GM19395 (cell line): ENCODE data around the gene AP3S1.
"Not testable (repeated sequence)": the region's sequence is repeated elsewhere in the genome, so short reads cannot be mapped to it uniquely, and the experiment has no call there.

Source experiments
- ATAC-seq: cut with Tn5 transposase; IDR thresholded peaks from one replicate; pipeline ENCODE4 v1.9.1; 2021; ENCODE audit warnings: mild to moderate bottlenecking, moderate library complexity; ENCODE audit not compliant: unreplicated experiment

AP3S1 gene

DNA sequence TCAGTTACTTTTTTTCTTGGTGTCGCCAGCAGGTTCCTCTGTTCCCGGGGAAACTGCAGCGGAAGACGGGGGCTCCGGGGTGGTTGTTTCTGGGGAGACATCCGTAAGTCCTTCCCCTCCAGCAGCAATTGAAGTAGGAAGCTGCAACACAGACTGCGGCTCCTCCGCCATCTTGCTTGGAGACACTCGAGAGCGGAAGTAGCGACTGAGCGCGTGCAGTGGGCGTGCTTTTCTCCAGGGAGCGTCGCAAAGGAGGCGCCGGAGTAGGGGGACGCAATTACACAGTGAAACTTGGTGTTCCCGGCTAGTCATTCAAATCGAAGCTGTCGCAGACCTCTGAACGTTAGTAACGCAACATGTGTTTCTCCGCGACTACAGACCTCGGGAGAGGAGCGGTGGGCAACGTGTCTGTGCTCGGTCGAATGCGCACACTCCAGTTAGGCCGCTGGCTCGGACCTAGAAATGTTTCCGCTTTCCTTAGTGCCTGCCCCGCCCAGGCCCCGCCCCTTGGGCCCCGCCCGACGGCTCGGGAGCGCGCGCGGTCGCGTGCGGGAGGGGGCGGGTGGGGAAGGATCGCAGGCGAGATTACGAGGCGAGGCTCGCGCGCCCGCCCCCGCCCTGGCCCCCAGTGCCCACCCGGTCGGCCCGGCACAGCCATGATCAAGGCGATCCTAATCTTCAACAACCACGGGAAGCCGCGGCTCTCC lies at the start of gene AP3S1, which contains the start of gene ATG12:
Gene AP3S1, plus strand, starts transcription at position 554 of the 707 bp plus-strand sequence. Its CDS starts 103 bp downstream, at position 657.
Gene ATG12, minus strand, starts transcription at position 184 of the 707 bp plus-strand sequence. Its CDS starts 13 bp downstream, at position 171.
- peak; percentile 82 for ATAC-seq

DNA sequence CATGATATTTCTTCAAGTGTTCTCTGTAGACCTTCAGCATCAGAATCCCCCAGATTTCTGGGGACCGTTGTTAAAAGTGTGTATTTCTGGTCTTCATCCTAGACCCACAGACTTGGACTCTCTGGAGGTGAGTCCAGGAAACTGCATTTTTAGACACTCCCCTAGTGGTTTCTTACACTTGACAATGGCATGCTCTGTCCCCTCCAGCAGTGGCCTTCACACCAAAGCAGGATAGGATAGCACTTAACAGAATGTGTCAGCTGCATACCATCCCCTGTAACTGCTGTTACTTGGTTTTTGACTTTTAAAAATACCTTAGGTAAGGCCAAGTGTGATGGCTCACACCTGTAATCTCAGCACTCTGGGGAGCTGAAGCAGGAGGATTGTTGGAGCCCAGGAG lies 46.0 kb upstream of the AP3S1 start:
- no peak for ATAC-seq

DNA sequence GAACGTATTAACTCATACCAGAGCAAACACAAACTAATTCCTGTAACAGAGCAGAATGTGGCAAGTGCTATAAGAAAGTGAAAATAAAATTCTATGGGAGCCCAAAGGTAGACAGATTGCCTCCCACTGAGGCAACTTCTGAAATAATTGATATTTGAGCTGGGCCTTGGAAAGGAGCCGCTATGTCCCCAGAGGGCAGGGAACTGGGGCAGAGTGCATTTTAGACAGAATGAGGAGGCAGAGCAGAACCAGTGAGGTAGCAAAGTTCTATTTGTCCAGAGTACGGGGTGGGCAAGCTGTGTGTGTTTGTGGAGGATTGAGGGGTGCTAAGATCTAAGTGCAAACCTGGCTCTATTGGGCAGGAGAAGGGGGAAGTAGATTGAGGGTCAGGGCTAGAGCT lies 45.1 kb upstream of the AP3S1 start:
- ATAC-seq, result no peak

DNA sequence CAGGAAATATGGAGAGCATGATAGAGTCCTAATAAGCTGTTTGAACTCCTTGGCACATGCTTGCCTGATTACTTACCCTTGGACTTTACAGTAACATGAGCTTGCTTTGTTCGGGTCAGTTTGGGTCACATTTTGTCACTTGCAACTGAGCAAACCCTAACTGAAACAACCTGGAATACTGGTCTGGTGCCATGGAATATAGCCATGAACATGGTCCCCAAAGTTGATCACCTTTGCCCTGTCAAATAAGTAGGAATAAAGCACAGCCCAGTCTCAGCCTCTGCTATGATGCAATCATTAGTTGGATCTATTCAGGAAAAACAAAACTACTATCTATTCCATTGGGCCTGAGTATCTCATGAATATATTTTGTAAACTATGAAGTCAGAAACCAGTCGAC lies 43.5 kb upstream of the AP3S1 start:
- ATAC-seq, result no peak

DNA sequence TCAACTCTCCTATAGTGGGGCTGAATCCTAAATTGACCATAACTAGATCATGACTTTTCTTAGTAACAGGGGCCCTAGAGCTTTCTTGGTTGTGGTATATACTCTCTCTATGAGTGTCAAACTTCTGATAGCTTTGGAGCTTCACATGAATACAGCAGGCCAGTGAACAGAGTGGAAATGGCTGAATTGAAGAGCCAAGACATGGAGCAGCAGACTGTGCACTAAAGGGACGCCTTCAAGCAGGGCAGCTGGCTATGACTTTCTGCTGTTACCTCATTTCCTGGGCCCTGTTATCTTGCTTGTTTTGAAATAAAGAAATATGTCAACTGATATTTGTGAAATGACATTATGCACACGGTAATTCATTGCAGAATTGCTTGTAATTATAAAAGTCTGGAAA lies 41.6 kb upstream of the AP3S1 start:
- no peak for ATAC-seq

DNA sequence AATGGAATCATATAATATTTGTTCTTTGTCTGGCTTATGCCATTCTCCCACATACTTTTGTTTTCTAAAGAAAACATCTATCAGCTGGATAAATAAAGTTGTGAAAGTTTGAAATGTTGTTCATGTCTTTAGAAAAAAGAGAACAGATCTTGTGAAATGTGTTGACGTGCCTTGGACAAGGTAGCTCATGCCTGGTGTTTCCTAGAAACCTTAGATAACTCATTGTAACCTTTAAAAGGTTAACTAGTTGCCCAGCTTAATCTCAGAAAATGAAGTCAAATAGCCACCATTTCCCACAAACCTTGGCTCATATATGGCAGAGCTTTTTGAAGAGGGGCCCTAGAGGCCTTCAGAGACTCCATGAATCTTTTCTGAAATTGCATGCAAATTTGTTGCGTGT lies 40.6 kb upstream of the AP3S1 start:
- no peak for ATAC-seq

DNA sequence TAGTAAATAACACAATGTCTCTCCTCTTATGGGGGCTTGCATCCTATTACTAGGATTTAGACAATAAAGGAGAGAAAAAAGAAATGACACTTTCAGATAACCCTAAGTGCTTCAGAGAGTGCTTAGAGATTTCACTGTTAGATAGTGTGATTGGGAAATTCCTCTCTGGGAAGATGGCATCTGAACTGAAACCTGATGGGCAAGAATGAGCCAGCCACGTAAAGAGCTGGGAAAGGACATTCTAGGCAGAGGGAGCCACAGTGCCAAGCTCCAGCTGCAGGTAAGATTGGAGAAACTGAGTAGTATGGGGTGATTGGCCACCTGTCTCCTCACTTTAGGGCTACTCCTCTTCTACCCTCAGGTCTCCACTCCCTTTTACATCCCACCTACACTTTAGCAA lies 39.8 kb upstream of the AP3S1 start:
- ATAC-seq, result no peak

DNA sequence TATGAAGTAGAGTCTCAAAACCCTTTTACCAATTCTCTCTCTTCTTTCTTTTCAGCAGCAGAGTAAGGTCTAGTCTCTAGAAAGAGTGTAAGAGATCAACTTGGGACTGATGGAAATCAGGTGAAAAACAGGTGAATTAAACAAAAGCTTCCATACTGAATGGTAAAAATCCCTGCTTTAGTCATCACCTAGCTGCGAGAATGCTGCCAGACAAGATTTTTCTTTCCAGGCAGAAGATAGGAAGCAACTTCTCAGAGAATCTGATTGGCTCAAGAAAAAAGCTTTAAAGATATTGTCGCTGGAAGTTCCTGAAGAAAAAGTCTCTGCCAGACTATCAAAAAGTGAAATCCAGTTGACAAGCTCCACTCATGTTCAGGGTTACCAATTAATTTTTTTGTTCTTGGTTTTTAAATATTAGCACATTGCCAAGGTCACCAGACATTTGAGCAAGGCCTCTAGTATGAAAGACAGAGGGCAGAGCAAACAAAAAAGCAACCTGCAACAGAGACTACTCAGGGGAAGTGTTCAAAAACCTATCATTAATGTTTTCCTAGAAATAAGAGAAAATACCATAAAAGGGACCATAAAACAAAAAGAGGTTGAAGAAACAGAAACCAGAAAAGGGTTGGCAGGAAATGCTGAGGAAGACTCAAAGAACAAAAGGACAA lies 34.6 kb upstream of the AP3S1 start:
- ATAC-seq, result no peak

DNA sequence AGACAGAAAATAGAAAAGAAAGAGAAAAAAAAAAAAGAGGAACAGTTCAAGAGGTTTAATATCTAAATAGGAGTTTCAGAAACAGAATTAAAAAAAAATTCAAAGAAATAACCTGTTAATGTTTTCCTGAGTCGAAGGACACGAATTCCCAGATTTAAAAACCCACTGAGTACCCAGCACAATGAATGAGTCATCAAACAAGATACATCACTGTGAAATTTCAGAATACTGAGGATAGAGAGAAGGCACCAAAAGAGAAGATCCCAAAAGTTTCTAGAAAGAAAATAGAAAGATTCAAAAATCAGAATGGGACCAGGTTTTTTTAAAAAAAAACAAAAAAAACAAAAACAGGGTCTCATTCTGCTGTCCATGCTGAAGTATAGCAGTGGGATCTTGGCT lies 34.1 kb upstream of the AP3S1 start:
- ATAC-seq, result no peak

DNA sequence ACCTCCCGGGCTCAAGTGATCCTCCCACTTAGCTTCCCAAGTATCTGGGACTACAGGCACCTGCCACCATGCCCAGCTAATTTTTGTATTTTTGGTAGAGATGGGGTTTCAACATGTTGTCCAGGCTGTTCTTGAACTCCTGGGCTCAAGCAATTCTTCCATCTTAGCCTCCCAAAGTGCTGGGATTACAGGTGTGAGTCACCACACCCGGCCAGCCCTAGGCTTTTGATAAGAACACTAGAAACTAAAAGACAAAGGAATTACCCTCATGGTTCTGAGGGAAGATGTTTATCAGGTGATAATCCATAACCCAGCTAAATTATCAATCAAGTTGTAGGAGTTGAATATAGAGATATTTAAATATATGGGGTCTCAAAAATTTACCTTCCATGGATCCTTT lies 33.7 kb upstream of the AP3S1 start:
- not testable (repeated sequence) for ATAC-seq

DNA sequence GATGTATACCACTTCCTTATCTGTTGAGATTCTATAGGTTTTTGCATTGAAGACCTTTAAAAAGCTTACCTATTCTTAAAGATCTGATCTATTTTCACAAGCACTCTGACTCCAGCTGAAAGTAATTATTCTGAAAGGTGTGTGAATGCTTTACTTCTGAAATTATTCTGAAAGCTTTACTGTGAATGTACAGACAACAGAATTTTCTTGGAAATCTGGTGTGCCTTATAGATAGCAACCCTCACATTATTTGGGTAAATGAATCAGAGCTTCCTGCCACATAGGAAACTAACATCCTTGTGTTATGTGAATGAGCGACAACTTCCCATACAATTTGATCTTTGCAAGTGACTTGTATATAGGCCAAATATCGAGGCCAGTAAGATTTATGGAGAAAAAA lies 31.8 kb upstream of the AP3S1 start:
- ATAC-seq, result no peak

DNA sequence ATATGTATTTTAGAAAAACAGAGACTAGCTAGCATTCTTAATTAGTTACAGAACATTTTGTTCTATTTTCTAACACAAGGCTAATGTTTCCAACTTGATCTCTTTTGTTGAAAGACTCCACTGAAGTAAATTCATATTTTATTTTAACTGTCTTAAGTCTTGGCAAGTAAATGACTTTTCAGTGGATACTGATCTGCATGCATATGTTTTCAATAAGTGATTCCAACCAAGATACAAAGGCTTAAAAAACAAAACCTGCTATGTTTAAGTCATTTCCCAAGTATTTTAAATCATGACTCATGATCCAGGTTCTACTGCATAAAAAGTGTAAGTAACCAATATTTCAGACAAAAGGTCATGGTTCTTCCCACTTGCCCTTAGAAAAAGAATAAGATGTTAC lies 31.0 kb upstream of the AP3S1 start:
- ATAC-seq, result no peak

DNA sequence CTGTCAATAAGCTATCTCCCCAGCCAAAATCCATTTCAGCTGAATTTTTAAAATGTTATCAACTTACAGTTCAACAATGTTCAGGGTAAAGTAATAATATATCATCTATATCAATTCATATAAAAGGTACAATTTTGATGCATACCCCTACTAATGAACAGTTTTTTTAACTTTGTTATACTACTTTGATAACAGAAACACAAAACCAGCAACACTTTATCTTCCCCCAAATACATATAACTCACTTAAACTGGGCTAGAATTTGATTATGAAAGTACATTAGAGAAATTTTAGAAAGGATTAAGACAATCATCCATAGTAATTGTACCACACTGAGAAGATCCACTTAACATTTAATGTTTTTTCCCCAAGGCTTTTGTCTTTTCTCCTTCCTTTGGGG lies 30.3 kb upstream of the AP3S1 start:
- ATAC-seq, result no peak

DNA sequence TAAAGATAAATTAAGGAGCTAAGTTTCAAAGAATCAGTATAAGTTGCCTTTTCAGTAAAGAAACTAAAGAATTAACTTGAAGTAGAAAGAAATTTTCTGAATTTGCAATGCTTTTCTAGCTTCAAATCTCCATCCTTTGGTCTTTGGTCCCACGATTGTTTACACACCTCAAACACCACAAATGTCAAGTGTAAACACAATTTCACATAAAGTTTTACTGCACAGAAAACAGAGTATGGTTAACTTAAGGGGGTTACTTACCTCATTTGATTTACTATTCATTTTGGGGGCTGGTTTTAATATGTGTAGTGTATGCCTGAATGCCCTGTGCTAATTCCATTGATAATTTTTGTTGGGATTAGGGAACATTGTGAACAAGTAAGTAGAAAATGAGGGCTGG lies 29.4 kb upstream of the AP3S1 start:
- no peak for ATAC-seq

DNA sequence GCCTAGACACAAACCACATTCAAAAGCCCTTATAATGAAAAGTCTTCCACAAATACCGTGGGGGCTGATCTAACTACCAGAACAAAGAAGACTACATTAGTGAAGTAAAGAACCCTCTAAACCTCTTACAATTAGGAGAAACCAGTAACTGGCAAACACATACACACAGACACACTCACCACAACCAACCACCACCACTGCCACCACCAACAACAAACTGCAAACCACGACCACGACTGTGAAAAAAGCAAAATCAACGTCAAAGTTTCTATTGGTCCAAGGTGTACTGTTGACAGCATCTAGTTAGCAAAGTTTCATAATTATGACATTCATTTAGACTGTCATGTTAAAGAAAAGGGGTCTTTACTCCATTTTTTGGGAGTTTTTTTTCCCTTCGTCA lies 28.0 kb upstream of the AP3S1 start:
- ATAC-seq, result no peak

DNA sequence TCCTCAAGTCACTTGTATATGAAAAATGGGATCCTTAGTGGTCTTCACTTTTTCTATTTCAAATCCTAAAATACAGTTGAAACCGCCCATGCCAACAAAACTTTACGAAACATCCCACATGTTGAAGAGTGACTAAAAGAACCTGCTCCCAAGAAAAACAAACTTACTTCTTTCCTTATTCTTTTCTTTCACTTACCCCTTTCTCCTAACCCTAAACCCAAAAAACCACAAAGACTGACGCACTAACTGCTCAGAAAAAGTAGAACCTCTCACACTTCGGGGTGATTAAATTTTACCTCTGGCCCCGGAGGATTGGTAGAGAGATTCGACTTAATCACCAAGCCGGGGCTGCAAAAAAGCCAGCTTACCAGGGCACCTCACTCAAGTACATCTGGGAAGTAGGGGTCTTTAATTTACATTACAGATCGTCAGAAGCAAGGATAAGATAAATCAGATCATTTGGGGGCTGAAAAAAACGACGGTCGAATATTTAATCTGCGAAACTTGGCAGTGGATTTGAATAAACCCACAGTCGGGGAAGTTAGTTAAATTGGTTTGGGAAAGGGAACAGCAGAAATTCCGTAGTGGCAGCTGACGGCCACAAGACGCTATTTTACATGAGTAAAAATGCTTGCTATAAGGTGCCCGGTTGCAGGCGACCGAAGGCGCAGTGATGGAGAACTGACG lies 26.6 kb upstream of the AP3S1 start:
- ATAC-seq, result no peak

DNA sequence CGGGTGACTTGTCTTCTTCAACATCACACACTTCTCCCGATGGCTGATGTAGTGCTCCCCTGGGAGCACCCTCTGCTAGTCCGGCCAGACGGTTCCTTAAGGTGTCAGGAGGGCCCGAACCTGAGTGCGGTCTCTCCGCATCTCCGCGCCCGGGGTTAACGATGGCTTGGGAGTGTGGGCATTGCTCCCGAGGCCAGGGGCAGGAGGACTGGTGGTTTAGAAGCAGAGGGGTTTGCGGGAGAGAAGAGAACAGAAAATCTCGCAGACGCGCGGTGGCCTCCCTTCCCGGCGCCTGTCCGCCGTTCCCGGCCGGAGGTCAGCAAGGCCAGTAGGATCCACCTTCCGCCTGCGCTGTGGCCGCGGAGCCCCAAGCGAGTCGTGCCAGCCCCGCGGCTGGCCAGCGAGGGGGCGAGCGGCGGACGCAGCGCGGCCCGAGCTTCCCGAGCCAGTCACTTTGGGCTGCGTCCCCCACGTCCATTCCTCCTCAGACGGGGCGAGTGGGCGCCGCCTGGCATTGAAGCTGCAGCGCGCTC lies 26.0 kb upstream of the AP3S1 start:
- no peak for ATAC-seq

DNA sequence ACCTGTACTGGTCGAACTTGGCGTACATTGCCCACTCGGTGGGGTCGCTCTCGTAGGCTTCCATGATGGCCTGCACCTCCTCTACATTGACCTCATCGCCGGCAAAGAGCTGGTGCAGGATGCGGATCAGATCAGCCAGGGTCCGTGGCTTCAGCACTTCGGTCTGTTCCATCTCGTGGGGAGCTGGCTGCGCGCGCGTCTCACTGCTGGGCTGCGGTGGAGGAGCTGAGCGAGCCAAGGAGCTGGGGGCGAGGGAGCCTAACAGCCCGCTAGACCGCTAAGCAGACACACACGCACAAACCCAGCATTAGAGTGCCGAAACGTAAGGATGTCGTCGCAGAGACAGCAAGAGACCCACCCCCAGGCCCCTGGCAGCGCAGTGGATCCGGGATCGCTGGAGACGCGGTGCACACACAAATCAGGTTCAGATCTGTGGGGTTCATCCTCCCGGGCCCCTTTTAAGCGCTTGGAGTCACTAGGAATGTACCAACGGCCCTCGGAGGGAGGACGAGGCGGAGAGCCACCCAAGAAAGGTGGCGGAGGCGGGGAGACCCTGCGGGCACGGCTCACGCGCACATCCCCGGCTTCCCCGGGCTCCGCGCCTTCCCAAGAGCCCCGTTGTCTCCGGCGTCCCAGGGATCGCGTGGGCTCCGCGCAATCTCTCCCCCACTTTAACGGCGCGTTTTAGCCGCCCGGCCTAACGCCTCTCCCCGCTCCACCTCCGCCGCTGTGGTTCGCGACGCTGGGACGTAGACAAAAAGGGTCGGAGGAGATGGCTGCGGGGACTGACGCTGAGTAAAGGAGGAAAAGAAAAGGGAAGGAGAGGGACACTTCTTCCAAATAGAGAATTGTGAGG lies 25.3 kb upstream of the AP3S1 start, which contains the start of gene CDO1:
Gene CDO1, minus strand, starts transcription at position 434 of the 856 bp plus-strand sequence. Its CDS starts 262 bp downstream, at position 172.
- no peak for ATAC-seq

DNA sequence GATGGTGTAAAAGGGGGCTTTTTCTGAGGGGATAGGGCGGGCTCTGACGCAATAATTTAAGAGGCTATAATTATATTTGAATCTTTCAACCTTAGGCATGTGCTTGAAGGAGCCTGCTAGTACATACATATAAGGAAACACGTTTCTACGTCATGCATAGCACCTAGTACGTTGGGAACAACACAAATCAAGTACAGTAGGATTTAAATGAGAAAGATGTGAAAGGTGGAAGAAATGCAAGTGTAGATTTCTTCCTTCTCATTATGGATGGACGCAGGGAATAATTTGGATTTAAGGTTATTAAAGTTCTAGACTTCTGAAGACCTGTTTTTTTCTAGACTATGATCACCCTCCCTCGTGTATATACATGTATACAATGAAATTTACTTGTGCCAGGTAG lies 24.3 kb upstream of the AP3S1 start:
- no peak for ATAC-seq

DNA sequence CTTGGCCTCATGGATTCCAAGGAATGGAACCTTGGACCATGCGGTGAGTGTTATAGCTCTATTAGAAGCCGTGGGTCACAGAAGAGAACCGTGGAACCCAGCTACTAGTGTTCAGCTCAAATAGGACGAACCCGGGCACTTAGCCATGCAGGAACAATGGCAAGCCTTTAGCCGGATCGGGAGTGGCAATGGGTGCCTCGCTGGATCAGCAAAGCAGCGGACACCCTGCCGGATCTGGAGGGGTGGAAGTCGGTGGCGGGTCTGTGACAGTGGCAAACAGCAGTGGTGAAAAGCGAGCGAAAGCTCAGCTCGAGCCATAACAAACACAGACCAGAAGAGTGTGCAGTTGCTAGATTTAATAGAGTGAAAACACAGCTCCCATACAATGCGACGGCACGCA lies 22.9 kb upstream of the AP3S1 start:
- no peak for ATAC-seq

DNA sequence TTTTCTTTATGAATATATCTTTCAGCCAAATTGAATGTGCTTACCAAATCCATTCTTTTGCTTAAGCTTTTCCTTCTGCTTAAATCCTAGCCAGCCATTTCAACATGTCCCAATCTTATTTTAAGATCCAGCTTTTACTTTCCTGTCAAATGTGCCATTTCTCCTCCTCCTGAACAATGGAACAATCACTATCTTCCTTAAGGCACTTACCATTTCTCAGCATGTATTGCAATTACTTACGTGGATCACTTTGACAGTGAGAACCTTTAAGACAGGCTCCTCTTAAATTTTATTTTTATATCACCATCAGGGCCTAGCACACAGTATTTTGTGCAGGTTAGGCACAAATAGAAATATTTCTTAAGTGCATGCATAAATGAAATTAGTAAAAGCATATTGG lies 20.9 kb upstream of the AP3S1 start:
- no peak for ATAC-seq
